HEK293 (cell line): ENCODE data around the gene WDR70.

ENCODE experiments used
- CTCF ChIP-seq: fragments of 450-650 bp; formaldehyde crosslinking; IDR thresholded peaks from 2 replicates; pipeline ENCODE4 v1.5.1; 2016; ENCODE audit warnings: missing biosample characterization, missing genetic modification characterization
- GLIS1 ChIP-seq: fragments of 450-650 bp; formaldehyde crosslinking; IDR thresholded peaks from 2 replicates; pipeline ENCODE4 v1.5.1; 2016; ENCODE audit warnings: missing biosample characterization, missing genetic modification characterization
- INSM2 ChIP-seq: fragments of 450-650 bp; formaldehyde crosslinking; IDR thresholded peaks from 2 replicates; pipeline ENCODE4 v1.5.1; 2016; ENCODE audit warnings: missing biosample characterization, missing genetic modification characterization
- KLF7 ChIP-seq: fragments of 450-650 bp; formaldehyde crosslinking; IDR thresholded peaks from 2 replicates; pipeline ENCODE4 v1.5.1; 2016; ENCODE audit warnings: missing biosample characterization, missing genetic modification characterization, borderline replicate concordance
- REPIN1 ChIP-seq: fragments of 450-650 bp; formaldehyde crosslinking; IDR thresholded peaks from 2 replicates; pipeline ENCODE4 v1.5.1; 2017; ENCODE audit warnings: missing biosample characterization, missing genetic modification characterization, low read depth
- SP3 ChIP-seq: fragments of 450-650 bp; formaldehyde crosslinking; IDR thresholded peaks from 2 replicates; pipeline ENCODE4 v1.5.1; 2016; ENCODE audit warnings: missing biosample characterization, missing genetic modification characterization
- YY1 ChIP-seq: fragments of 450-650 bp; formaldehyde crosslinking; IDR thresholded peaks from 2 replicates; pipeline ENCODE4 v1.5.1; 2018; ENCODE audit warnings: missing biosample characterization, missing genetic modification characterization
- ZBTB20 ChIP-seq: fragments of 450-650 bp; formaldehyde crosslinking; IDR thresholded peaks from 2 replicates; pipeline ENCODE4 v1.5.1; 2016; ENCODE audit warnings: missing biosample characterization, missing genetic modification characterization
- ZBTB21 ChIP-seq: fragments of 450-650 bp; formaldehyde crosslinking; IDR thresholded peaks from 2 replicates; pipeline ENCODE4 v1.5.1; 2017; ENCODE audit warnings: missing biosample characterization, missing genetic modification characterization
- ZEB2 ChIP-seq: fragments of 450-650 bp; formaldehyde crosslinking; IDR thresholded peaks from 2 replicates; pipeline ENCODE4 v1.5.1; 2016; ENCODE audit warnings: missing biosample characterization, missing genetic modification characterization
- ZNF2 ChIP-seq: fragments of 450-650 bp; formaldehyde crosslinking; IDR thresholded peaks from 2 replicates; pipeline ENCODE4 v1.5.1; 2016; ENCODE audit warnings: missing biosample characterization, missing genetic modification characterization
- ZNF24 ChIP-seq: fragments of 450-650 bp; formaldehyde crosslinking; IDR thresholded peaks from 2 replicates; pipeline ENCODE4 v1.5.1; 2016; ENCODE audit warnings: missing biosample characterization, missing genetic modification characterization
- ZNF335 ChIP-seq: fragments of 450-650 bp; formaldehyde crosslinking; conservative IDR thresholded peaks from 2 replicates; pipeline ENCODE4 v1.5.1; 2016; ENCODE audit warnings: missing biosample characterization, missing genetic modification characterization
- ZNF341 ChIP-seq: fragments of 450-650 bp; formaldehyde crosslinking; IDR thresholded peaks from 2 replicates; pipeline ENCODE4; 2016; ENCODE audit warnings: low read depth, missing biosample characterization, missing genetic modification characterization
- ZNF394 ChIP-seq: fragments of 450-650 bp; formaldehyde crosslinking; IDR thresholded peaks from 2 replicates; pipeline ENCODE4 v1.5.1; 2016; ENCODE audit warnings: missing biosample characterization, missing genetic modification characterization, mild to moderate bottlenecking, moderate library complexity, borderline replicate concordance
- ZNF449 ChIP-seq: fragments of 450-650 bp; formaldehyde crosslinking; IDR thresholded peaks from 2 replicates; pipeline ENCODE4 v1.5.1; 2017; ENCODE audit warnings: missing biosample characterization, mild to moderate bottlenecking, missing genetic modification characterization, moderate library complexity
- ZNF561 ChIP-seq: fragments of 450-650 bp; IDR thresholded peaks from 2 replicates; pipeline ENCODE4 v1.5.1; 2018; ENCODE audit warnings: missing biosample characterization, missing genetic modification characterization, borderline replicate concordance
- ZNF600 ChIP-seq: fragments of 450-650 bp; formaldehyde crosslinking; IDR thresholded peaks from 2 replicates; pipeline ENCODE4 v1.5.1; 2016; ENCODE audit warnings: missing biosample characterization, missing genetic modification characterization
- ZNF623 ChIP-seq: fragments of 450-650 bp; formaldehyde crosslinking; IDR thresholded peaks from 2 replicates; pipeline ENCODE4 v1.5.1; 2016; ENCODE audit warnings: missing biosample characterization, missing genetic modification characterization
- ZNF629 ChIP-seq: fragments of 450-650 bp; formaldehyde crosslinking; IDR thresholded peaks from 2 replicates; pipeline ENCODE4 v1.5.1; 2017; ENCODE audit warnings: missing biosample characterization, missing genetic modification characterization
- ZNF660 ChIP-seq: fragments of 450-650 bp; IDR thresholded peaks from 2 replicates; pipeline ENCODE4 v1.5.1; 2018; ENCODE audit warnings: missing biosample characterization, mild to moderate bottlenecking, missing genetic modification characterization
- ZNF76 ChIP-seq: fragments of 450-650 bp; formaldehyde crosslinking; IDR thresholded peaks from 2 replicates; pipeline ENCODE4; 2016; ENCODE audit warnings: low read depth, missing biosample characterization, missing genetic modification characterization, borderline replicate concordance
- ZXDB ChIP-seq: fragments of 450-650 bp; formaldehyde crosslinking; IDR thresholded peaks from 2 replicates; pipeline ENCODE4 v1.5.1; 2016; ENCODE audit warnings: missing biosample characterization, missing genetic modification characterization
- TF ChIP-seq, protein P1 (sequence below): sonication (generic); formaldehyde crosslinking; IDR thresholded peaks from 2 replicates; pipeline ENCODE4 v1.8.1; 2022; ENCODE audit warnings: mild to moderate bottlenecking, moderate library complexity, missing genetic modification reagents
- TF ChIP-seq, protein P2 (sequence below): fragments of 450-650 bp; formaldehyde crosslinking; IDR thresholded peaks from 2 replicates; pipeline ENCODE4 v1.5.1; 2016; ENCODE audit warnings: missing biosample characterization, missing genetic modification characterization

The WDR70 gene

GRCh38 chr5:37379100-37379628 is at the start of gene WDR70 (continued):
- TF ChIP-seq ZNF600 = 0 out of 2 replicates have a peak, but pooled peaks have one; percentile 26
- peak; percentile 48; the same call in 1 of the 2 replicates for TF ChIP-seq ZNF76
- TF ChIP-seq ZEB2 (tag by site-specific recombination) = 0 out of 2 replicates have a peak, but pooled peaks have one; percentile 20
- TF ChIP-seq INSM2 = peak; percentile 11; the same call in 1 of the 2 replicates
- TF ChIP-seq KLF7 (tag by site-specific recombination) = 0 out of 2 replicates have a peak, but pooled peaks have one; percentile 20
- TF ChIP-seq, protein P1, sequence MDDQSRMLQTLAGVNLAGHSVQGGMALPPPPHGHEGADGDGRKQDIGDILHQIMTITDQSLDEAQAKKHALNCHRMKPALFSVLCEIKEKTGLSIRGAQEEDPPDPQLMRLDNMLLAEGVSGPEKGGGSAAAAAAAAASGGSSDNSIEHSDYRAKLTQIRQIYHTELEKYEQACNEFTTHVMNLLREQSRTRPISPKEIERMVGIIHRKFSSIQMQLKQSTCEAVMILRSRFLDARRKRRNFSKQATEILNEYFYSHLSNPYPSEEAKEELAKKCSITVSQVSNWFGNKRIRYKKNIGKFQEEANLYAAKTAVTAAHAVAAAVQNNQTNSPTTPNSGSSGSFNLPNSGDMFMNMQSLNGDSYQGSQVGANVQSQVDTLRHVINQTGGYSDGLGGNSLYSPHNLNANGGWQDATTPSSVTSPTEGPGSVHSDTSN (CRISPR knock-in tag) = 0 out of 2 replicates have a peak, but pooled peaks have one; percentile 67
- peak; percentile 44 for TF ChIP-seq ZNF335 (tag by site-specific recombination)
- TF ChIP-seq ZNF394 = peak; percentile 54; the same call in 1 of the 2 replicates
- TF ChIP-seq GLIS1 = 0 out of 2 replicates have a peak, but pooled peaks have one; percentile 17
- peak; percentile 86 for TF ChIP-seq ZXDB (tag by site-specific recombination)
- TF ChIP-seq REPIN1 (tag by site-specific recombination) = peak; percentile 69; the same call in 1 of the 2 replicates
- peak; percentile 31; the same call in 1 of the 2 replicates for TF ChIP-seq ZNF341 (tag by site-specific recombination)
- peak; percentile 77; the same call in 1 of the 2 replicates for TF ChIP-seq ZNF561 (tag by site-specific recombination)
- TF ChIP-seq ZNF2 (tag by site-specific recombination) = peak; percentile 42; the same call in 1 of the 2 replicates
- 0 out of 2 replicates have a peak, but pooled peaks have one; percentile 22 for TF ChIP-seq YY1 (tag by site-specific recombination)
- TF ChIP-seq, protein P2, sequence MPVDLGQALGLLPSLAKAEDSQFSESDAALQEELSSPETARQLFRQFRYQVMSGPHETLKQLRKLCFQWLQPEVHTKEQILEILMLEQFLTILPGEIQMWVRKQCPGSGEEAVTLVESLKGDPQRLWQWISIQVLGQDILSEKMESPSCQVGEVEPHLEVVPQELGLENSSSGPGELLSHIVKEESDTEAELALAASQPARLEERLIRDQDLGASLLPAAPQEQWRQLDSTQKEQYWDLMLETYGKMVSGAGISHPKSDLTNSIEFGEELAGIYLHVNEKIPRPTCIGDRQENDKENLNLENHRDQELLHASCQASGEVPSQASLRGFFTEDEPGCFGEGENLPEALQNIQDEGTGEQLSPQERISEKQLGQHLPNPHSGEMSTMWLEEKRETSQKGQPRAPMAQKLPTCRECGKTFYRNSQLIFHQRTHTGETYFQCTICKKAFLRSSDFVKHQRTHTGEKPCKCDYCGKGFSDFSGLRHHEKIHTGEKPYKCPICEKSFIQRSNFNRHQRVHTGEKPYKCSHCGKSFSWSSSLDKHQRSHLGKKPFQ (tag by site-specific recombination) = 0 out of 2 replicates have a peak, but pooled peaks have one; percentile 19
- TF ChIP-seq ZNF629 (tag by site-specific recombination) = peak; percentile 73
- TF ChIP-seq ZNF24 (tag by site-specific recombination) = peak; percentile 76; the same call in 1 of the 2 replicates
- TF ChIP-seq SP3 = peak; percentile 74
- TF ChIP-seq ZNF660 (tag by site-specific recombination) = peak; percentile 92
- TF ChIP-seq ZNF623 (tag by site-specific recombination) = 0 out of 2 replicates have a peak, but pooled peaks have one; percentile 8
- TF ChIP-seq ZBTB21 (tag by site-specific recombination) = 0 out of 2 replicates have a peak, but pooled peaks have one; percentile 17
- TF ChIP-seq CTCF (tag by site-specific recombination) = peak; percentile 90
- TF ChIP-seq ZNF449 = peak; percentile 71
- TF ChIP-seq ZBTB20 (tag by site-specific recombination) = peak; percentile 56; the same call in 1 of the 2 replicates
